Activated CD8-positive, alpha-beta memory T cell treated with anti-CD3 and anti-CD28 coated beads, Interleukin-2, amount 10 ng/mL, durations not matched to agents 7 days and 5 days (primary cell): ENCODE results near the gene EFCAB8. TPM values are rescaled to one million over a fixed set of nuclear protein-coding genes. Genes with fewer than 3 reads are reported as not detected.
"Not testable (repeated sequence)": the region's sequence is repeated elsewhere in the genome, so short reads cannot be mapped to it uniquely, and the experiment has no call there.

ENCODE experiments used
- ATAC-seq: fragments of 150-1000 bp; cut with Tn5 transposase; one replicate; pipeline ENCODE4 v1.10.0; 2021; ENCODE audit warnings: moderate library complexity
- CTCF ChIA-PET: fragments of 350-600 bp; sonication (Branson Sonifier 250); formaldehyde crosslinking; loops from one replicate; lab custom pipeline; 2021; ENCODE audit warnings: antibody characterized with exemption; lab: Charles Lee
- DNase-seq: peaks from one replicate; pipeline ENCODE4 v3.0.0-alpha.2; 2020
- H3K27ac Mint-ChIP-seq: one replicate; pipeline ENCODE4 v1.8.0; 2021; ENCODE audit warnings: mild to moderate bottlenecking, mixed read lengths
- H3K27me3 Mint-ChIP-seq: one replicate; pipeline ENCODE4 v1.8.0; 2021; ENCODE audit warnings: mixed read lengths
- H3K36me3 Mint-ChIP-seq: one replicate; pipeline ENCODE4 v1.8.0; 2021; ENCODE audit warnings: mild to moderate bottlenecking, mixed read lengths
- H3K4me1 Mint-ChIP-seq: one replicate; pipeline ENCODE4 v1.8.0; 2021; ENCODE audit warnings: mixed read lengths
- H3K4me3 Mint-ChIP-seq: one replicate; pipeline ENCODE4 v1.8.0; 2021; ENCODE audit warnings: mild to moderate bottlenecking, moderate library complexity, mixed read lengths
- H3K9me3 Mint-ChIP-seq: one replicate; pipeline ENCODE4 v1.8.0; 2022; ENCODE audit warnings: low read depth, mixed read lengths
- total RNA-seq, 2 experiments: library from RNA; stranded (reverse); gene quantifications; one replicate each; pipeline ENCODE4 v1.2.3, GENCODE V29; 2021

EFCAB8 gene
- total RNA-seq, 2 experiments from 2014 or later = 0.30 to 1.1 TPM

DNA sequence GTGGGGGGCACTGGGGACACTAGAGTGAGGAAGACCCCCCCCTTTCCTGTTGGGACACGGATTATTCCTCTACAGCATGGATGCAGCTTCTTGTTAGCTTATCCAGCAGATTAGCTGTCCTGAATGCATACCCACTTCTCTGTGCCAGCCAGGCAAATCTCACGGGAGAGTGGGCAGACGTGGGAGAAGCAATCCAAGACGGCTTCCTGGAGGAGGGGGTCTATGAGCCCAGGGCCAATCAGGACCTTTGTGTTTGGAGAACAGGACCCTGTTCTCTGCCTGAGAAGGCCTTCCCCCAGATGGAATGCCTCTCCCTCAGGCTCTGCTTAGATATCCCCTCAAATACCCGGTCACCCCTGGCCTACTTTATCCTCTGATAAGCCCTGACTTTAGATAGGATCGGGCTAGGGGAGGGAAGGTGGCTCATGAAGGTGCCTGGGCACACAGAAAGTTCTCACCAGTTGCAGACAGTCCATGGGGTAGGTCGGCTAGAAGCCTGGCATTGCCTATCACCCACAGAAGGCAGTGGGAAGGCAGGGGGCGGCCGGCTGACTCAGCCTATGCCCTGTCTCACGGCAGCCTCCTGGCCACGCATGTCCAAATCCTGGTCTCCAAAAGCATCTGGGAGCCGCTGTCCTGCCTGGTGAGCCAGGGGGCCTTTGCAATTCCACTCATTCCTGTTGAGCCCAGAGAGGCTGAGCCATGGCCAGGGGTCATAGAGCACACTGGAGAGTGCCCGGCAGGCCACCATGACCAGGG lies 110.8 kb downstream of the EFCAB8 start:
- no peak for DNase-seq

DNA sequence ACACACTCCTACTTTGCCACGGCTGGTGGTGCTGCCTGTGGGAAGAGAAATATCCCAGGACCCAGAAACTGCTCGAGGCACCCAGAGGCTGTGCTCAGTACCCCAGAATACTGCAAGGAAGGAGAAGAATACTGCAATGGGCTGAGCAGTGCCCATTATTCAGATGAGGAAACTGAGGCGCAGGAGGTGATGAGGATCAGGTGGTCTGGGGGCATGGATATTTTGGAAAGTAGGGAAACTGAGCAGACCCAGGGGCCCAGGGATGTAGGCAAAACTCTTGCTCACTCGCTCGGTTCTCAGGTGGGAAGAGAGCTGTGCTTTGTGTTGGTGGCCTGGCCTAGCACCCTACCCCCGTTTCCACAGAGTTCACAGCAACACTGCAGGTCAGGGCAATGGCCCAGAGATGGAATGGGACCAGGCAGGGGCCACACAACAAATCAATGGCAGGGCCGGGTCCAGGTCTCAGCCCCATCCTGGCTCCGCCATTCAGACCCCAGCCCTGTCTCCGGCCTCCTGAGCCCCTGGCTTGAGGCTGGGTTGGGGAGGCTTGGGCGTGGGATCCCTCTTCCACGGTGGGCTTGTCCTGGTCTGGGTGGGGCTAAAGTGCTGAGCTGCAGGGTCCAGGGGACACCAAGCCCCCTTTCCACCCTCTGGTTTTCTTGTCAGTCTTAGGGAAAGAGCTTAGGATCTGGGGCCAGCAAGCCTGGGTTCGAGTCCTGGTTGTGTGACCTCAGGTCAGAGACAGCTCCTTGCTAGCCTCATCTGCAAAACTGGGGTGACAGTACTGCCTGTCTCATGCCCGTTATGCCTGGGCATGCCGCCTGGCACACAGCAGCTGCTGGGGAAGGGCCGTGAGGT lies 111.6 kb downstream of the EFCAB8 start:
- Mint-ChIP-seq H3K27me3 (no peaks in the 10 kb centered on the region), H3K4me1 (peaks cover 60% of the 10 kb centered on the region), H3K36me3 (no peaks in the 10 kb centered on the region), H3K27ac (no peak overlapping the region), H3K4me3 (no peak overlapping the region), H3K9me3 (no peaks in the 10 kb centered on the region)
- CTCF ChIA-PET = no interaction called here
- ATAC-seq = no peak
- DNase-seq = no peak

More for the DNA sequence above, 110.8 kb downstream of the EFCAB8 start:
- H3K27ac Mint-ChIP-seq = peak overlapping the region; percentile 96
- peaks cover 62% of the 10 kb centered on the region for H3K4me1 Mint-ChIP-seq
- H3K9me3 Mint-ChIP-seq = no peaks in the 10 kb centered on the region
- H3K4me3 Mint-ChIP-seq = no peak overlapping the region
- CTCF ChIA-PET = no interaction called here
- ATAC-seq = no peak
- H3K36me3 Mint-ChIP-seq = no peaks in the 10 kb centered on the region
- no peaks in the 10 kb centered on the region for H3K27me3 Mint-ChIP-seq

DNA sequence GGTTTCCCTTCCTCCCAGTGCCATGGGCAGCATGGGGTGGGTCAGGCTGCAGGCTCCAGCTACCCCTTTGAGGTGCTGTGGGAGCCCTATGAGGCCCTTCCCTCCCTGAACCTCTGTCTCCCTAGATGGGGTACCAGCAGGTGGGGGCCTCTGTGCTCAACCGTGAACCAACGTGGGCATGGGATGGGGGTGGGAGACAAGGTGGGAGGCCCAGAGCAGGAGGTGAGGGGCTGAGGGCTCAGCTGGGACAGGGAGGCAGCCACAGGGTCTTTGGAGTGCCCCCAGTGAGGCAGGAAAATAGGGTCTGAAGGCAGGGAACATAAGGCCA lies 112.2 kb downstream of the EFCAB8 start:
- CTCF ChIA-PET = interaction anchor here (1.5 kb wide), 1 partner anchor 8 kb away, joined by 4 read pairs; no protein-coding TSS in a partner anchor
- H3K36me3 Mint-ChIP-seq = no peaks in the 10 kb centered on the region

DNA sequence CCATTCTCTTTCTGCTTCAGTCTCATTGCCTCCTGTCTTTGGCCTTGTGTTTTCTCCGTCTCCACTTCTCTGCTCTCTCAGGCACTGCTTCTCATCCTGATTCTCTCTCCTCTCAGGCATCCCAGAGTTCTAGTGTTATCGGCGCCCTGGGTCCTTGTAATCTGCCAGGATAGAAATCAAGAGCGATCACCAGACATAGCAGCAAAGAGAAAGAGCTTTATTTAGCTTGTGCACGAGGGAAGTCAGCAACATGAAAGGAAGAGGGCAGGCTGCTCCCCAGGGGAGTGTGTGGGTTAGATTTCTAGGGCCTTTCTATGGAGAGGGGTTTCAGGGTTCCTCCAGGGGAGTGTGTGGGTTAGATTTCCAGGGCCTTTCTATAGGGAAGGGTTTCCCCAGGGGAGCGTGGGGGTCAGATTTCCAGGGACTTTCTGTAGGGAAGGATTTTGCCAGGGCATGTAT lies 113.0 kb downstream of the EFCAB8 start:
- DNase-seq = no peak
- Mint-ChIP-seq H3K9me3 (peaks cover 6% of the 10 kb centered on the region), H3K4me1 (peaks cover 54% of the 10 kb centered on the region), H3K27ac (no peak overlapping the region), H3K27me3 (no peaks in the 10 kb centered on the region), H3K4me3 (no peak overlapping the region), H3K36me3 (peaks cover 5% of the 10 kb centered on the region)
- CTCF ChIA-PET = interaction anchor here (0.8 to 3.1 kb wide), 5 partner anchors 8 to 24 kb away, joined by 3 to 8 read pairs (median 4); no protein-coding TSS in a partner anchor
- peak; percentile 20 for ATAC-seq

More for the DNA sequence above, 112.2 kb downstream of the EFCAB8 start:
- DNase-seq (no peak), ATAC-seq (no peak)
- Mint-ChIP-seq H3K9me3 (no peaks in the 10 kb centered on the region), H3K27ac (no peak overlapping the region), H3K4me1 (peaks cover 56% of the 10 kb centered on the region), H3K27me3 (no peaks in the 10 kb centered on the region), H3K4me3 (no peak overlapping the region)

DNA sequence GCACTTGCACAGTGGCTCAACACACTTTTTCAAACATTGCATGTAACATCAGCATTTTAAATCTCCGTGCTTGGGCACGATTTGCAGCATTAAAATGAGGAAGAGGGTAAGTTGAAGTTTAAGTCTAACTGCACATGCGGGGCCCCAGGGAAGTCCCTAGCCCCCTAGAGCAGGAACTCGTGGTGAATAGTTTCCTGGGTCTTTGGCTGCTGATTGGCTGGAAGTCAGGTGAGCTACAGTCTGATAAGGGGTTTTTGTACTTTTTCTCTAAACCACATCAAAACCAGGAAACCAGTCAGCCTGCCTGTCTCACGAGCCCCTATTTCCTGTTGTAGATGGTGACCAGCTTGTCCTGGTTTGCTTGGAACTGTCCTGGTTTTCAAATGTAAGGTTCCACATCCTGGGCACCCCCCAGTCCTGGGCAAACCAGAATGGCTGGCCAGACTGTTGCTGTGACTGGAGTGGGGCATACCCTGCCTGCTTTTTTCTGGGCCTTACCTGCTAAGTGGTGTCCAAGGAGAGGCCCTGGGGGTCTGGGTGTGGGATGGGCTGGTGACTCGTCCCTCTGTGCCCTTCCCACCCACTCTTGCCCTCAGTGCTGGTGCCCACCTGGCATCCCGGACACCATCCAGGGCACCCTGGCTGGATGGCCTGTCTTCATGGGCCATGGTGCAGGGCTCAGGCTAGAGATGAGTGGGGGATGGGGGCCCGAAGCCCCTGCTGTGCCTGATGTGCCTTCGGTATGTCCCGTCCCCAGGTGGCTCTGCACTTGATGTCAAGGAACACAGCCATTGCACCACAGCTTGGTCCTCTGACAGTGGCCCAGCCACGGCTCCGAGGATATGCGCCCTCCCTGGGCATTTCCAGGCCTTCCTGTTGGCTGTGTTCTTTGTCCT lies 113.7 kb downstream of the EFCAB8 start:
- Mint-ChIP-seq H3K4me1 (peaks cover 50% of the 10 kb centered on the region), H3K9me3 (peaks cover 8% of the 10 kb centered on the region), H3K27me3 (no peaks in the 10 kb centered on the region), H3K36me3 (peaks cover 8% of the 10 kb centered on the region), H3K4me3 (no peak overlapping the region), H3K27ac (no peak overlapping the region)
- CTCF ChIA-PET = interaction anchor here (0.8 to 3.1 kb wide), 5 partner anchors 9 to 23 kb away, joined by 3 to 8 read pairs (median 4); no protein-coding TSS in a partner anchor
- ATAC-seq (peak; percentile 75), DNase-seq (peak; percentile 92)

DNA sequence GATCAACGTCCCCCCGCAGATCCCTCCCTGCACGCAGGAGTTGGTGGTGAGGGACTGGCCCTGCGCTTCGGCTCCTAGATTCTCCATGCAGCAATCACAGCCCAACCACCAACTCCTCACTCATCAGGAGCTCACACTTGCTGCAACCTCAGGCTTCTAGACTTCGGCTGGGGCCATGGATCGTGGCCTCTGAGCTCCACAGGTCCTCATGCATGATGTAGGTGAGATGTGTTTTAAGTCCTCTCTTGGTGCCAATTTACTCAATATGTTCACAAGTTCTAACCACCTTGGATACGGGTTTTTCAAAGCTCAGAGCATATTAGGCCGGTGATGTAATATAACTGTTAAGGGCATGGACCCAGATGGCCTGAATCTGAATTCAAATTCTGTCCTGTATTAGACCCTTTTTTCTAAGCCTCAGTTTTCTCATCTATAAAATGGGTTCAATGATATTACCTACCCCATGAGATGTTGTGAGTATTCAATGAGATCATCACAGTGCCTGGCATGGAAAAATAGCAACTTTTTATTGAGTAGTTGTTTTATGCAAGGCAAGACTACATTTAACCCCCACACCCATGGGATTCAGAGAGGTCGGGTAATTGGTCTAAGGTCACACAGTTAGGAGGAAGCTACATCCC lies 114.5 kb downstream of the EFCAB8 start:
- CTCF ChIA-PET = interaction anchor here (1.4 to 3.1 kb wide), 4 partner anchors 13 to 195 kb away, joined by 4 to 8 read pairs (median 4); no protein-coding TSS in a partner anchor
- no peak for ATAC-seq
- DNase-seq = peak; percentile 40
- Mint-ChIP-seq H3K36me3 (peaks cover 8% of the 10 kb centered on the region), H3K4me1 (peaks cover 43% of the 10 kb centered on the region), H3K4me3 (no peak overlapping the region), H3K9me3 (peaks cover 8% of the 10 kb centered on the region), H3K27me3 (no peaks in the 10 kb centered on the region), H3K27ac (no peak overlapping the region)

DNA sequence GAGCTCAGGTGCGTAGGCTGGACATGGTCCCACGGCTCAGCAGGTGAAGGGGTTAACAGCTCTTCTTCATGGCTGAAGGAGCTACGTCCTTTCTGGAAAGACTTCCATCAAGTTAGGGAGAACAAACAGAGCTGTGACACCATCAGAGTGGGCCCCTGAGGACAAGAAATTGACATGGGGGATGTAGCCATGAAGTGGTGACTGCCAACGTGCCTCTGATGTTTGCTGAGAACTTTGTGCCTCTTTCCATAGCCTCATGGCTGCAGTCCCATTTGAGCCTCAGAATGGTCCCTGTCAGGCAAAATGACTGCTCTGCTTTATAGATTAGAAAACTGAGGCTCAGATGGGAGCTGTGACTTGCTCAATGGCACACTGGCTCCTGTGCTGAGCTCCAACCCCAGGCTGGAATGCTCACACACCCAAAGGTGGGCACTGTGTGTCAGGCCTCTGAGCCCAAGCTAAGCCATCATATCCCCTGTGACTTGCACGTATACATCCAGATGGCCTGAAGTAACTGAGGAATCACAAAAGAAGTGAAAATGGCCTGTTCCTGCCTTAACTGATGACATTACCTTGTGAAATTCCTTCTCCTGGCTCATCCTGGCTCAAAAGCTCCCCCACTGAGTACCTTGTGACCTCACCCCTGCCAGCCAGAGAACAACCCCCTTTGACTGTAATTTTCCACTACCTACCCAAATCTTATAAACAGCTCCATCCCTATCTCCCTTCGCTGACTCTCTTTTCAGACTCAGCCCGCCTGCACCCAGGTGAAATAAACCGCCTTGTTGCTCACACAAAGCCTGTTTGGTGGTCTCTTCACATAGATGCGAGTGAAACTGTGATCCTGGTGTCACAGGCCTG lies 115.7 kb downstream of the EFCAB8 start:
- not testable (repeated sequence) for H3K36me3 Mint-ChIP-seq, H3K27me3 Mint-ChIP-seq, ATAC-seq, H3K9me3 Mint-ChIP-seq, H3K4me3 Mint-ChIP-seq
- peaks cover 30% of the 10 kb centered on the region for H3K4me1 Mint-ChIP-seq
- CTCF ChIA-PET = interaction anchor here (1.0 to 3.1 kb wide), 4 partner anchors 12 to 196 kb away, joined by 3 to 8 read pairs (median 4); no protein-coding TSS in a partner anchor
- peak overlapping the region; percentile 2 for H3K27ac Mint-ChIP-seq
- peak; percentile 38 for DNase-seq

DNA sequence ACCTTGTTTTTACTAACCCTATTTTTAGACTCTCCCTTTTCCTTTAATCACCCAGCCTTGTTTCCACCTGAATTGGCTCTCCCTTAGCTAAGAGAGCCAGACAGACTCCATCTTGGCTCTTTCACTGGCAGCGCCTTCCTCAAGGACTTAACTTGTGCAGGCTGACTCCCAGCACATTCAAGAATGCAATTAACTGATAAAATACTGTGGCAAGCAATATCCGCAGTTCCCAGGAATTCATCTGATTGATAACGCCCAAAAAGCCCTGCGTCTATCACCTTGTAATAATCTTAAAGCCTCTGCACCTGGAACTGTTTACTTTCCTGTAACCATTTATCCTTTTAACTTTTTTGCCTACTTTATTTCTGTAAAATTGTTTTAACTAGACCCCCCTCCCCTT lies 116.4 kb downstream of the EFCAB8 start:
- not testable (repeated sequence) for H3K27me3 Mint-ChIP-seq, H3K27ac Mint-ChIP-seq, H3K36me3 Mint-ChIP-seq, H3K9me3 Mint-ChIP-seq, H3K4me3 Mint-ChIP-seq, ATAC-seq
- CTCF ChIA-PET = interaction anchor here (1.0 to 1.7 kb wide), 3 partner anchors 20 to 30 kb away, joined by 3 to 4 read pairs (median 4); partner anchors contain the start of gene SUN5
- peaks cover 23% of the 10 kb centered on the region for H3K4me1 Mint-ChIP-seq
- peak; percentile 8 for DNase-seq

DNA sequence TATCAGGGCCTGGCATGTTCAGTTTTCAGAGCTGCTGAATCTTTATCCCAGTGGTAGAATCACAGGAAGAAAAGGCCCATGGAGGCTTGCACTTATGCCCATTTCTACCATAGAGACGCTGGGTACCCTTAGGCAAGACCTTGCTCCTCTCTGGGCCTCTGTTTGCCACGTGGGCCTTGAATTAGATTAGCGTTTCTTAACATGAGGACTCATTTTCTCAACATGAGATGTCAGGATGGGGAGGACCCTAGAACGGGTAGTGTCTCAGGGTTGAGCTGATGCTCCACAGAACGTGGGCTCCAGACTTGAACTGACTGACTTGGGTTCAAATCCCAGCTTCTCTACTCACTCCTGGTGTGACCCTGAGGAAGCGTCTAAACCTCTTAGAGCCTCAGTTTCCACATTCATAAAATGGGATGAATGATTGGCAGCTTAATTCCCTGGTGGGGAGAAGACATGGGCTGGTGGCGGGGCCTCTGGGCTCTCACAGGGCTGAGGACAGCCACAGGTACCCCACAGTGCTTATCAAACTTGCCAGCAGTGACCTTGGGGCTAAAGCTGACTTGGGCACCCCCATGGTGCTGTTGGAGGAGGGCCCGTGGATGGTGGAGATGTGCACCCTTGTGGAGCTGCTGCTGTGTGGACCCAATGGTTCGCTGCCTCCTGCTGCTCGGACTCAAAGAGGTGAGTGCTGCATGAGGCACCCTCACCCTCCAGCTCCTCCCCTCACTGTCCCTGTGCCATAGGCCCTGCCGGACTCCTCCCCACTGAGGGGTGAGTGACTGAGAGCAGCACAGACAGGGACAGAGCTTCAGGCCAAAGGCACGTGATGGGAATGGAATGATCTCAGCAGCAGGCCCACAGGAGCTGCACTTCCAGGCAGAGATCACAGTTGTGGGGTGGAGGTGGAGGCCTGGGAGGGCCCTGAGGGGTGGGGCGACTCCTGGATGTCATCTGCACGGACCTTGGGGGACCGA lies 117.3 kb downstream of the EFCAB8 start:
- H3K9me3 Mint-ChIP-seq = peaks cover 8% of the 10 kb centered on the region
- DNase-seq (peak; percentile 21), ATAC-seq (no peak)
- no peak overlapping the region for H3K27ac Mint-ChIP-seq
- peaks cover 16% of the 10 kb centered on the region for H3K4me1 Mint-ChIP-seq
- no peak overlapping the region for H3K4me3 Mint-ChIP-seq
- CTCF ChIA-PET = interaction anchor here (0.5 to 1.7 kb wide), 6 partner anchors 9 to 120 kb away, joined by 3 to 9 read pairs (median 4); partner anchors contain the start of gene SUN5
- peaks cover 8% of the 10 kb centered on the region for H3K36me3 Mint-ChIP-seq
- no peaks in the 10 kb centered on the region for H3K27me3 Mint-ChIP-seq

DNA sequence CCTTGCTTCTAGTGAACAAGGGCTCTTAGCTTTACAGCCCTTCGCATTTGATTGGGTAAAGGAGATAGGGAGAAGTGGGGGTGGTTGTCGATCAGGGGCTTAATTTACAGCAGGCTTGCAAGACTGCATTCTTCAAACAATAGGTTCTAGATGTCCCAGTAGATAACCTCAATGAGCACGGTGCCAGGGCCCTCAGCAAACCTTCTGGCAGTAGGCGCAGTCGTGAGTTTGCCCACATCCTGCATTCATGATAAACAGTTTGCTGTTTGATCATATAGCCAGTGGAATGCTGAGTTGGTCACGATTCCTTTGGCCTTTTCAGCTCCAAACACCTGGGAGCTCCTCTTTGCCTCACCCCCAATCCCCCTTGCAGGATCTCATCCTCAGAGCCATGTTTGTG lies 118.0 kb downstream of the EFCAB8 start:
- no peak overlapping the region for H3K27ac Mint-ChIP-seq
- peaks cover 14% of the 10 kb centered on the region for H3K4me1 Mint-ChIP-seq
- CTCF ChIA-PET = interaction anchor here (1.3 to 1.7 kb wide), 2 partner anchors 10 to 28 kb away, joined by 4 to 9 read pairs; partner anchors contain the start of gene SUN5
- H3K9me3 Mint-ChIP-seq = peaks cover 8% of the 10 kb centered on the region
- DNase-seq (peak; percentile 36), ATAC-seq (no peak)
- no peak overlapping the region for H3K4me3 Mint-ChIP-seq
- peaks cover 8% of the 10 kb centered on the region for H3K36me3 Mint-ChIP-seq
- H3K27me3 Mint-ChIP-seq = no peaks in the 10 kb centered on the region
